Activated CD8-positive, alpha-beta memory T cell treated with anti-CD3 and anti-CD28 coated beads for 36 hours (primary cell): ENCODE data around the gene ABLIM3. TPM values are rescaled to one million over a fixed set of nuclear protein-coding genes. Genes with fewer than 3 reads are reported as not detected.

Experiments used
- CTCF ChIA-PET: fragments of 350-600 bp; sonication (Branson Sonifier 250); formaldehyde crosslinking; loops from one replicate; lab custom pipeline; 2021; ENCODE audit warnings: antibody characterized with exemption; lab: Charles Lee
- POLR2A ChIA-PET: fragments of 350-600 bp; sonication (Branson Sonifier 250); formaldehyde crosslinking; loops from one replicate; lab custom pipeline; 2021; ENCODE audit warnings: antibody characterized with exemption; lab: Charles Lee
- total RNA-seq, 2 experiments: library from RNA; stranded (reverse); gene quantifications; one replicate each; pipeline ENCODE4 v1.2.3, GENCODE V29; 2021

Gene ABLIM3
- total RNA-seq, 2 experiments from 2014 or later: not detected

DNA sequence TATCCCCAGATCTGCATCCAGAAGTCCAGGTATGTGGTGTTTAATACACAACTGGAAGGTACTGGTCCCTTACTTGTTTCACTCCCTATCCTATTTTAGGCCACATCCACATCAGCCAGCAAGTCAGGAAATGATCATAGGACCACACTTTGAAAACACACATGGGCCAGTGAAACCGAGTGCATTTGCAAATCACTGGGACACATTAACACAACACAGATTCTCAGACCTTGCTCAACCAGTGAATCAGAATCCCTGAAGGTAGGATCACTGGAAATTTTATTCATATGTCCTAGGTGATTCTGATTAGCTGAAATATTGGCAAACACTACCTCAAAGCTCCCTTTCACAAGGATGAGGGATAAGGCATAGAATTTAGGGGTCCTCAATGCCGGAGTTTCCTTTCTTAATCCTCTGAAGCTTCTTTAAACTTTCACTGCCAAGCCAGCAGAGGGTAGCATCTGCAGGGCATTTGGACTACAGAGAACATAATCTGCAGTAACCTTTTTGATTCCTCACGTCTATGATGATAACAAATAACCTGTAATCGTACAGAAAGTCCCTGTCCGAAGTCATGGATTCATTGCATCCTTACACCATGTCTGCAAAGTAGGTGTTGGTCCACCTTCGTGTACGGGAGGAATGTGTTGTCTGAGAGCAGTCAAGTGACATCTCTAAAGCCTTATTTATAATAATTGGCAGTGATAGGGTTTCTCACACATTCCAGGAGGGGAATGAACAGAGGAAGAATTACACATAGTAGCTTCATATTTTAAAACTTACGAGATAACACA, 11.0 kb upstream of the ABLIM3 start:
- ChIA-PET POLR2A (no interaction called here), CTCF (interaction anchor here (1.6 kb wide), 1 partner anchor 11 kb away, joined by 7 read pairs; the partner anchor contains the start of gene ABLIM3)

GRCh38 chr5:149132474-149132873, 8.8 kb upstream of the ABLIM3 start:
- POLR2A ChIA-PET: no interaction called here
- CTCF ChIA-PET: no interaction called here

DNA sequence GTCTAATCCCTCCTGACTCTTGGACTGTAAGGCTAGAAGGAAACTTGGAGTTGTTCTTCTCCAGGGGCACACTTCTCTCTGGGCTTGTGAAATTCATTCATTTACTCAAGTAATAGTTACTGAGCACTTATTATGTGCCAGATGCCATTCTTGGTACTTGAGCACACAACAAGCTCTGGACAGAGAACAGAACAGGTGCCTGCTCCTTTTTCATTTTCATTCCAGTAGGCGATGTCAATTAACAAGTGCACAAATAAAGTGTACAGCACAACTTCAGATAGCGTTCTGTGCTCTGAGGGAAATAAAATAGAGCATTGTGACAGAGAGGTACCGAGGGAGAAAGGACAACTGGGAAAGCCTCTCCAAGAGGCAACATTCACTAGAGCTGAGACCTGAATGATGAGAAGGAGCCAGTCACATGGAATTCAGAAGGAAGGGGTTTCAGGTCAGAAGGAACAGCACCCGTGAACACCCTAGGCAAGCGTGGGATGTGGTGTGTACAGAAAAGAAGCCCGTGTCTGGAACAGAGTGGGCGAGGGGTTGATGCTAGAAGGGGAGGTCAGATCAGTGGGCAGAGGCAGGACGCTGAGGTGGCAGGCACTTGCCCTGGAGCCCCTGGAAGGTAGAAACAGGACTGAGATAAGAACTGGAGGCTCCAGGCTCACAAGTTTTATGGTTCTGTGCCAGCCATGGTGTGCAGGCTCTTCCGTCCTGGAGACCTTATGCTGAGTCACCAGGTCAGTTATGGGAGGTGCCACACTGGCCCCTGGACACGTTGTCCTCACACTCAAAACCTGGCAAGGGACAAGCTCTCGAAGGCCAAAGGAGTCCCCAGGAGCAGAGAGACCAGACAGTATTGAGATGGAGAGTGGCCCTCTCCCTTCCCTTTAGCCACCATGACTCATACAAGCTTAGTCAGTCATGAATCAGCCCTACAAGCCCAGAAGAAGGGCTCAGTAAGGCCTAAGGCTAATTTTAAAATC, 7.2 kb upstream of the ABLIM3 start:
- POLR2A ChIA-PET: no interaction called here
- CTCF ChIA-PET: no interaction called here

- ChIA-PET POLR2A (no interaction called here), CTCF (no interaction called here)
Observed at GRCh38 chr5:149134778-149135500, 6.4 kb upstream of the ABLIM3 start.

GRCh38 chr5:149135536-149136201, 5.6 kb upstream of the ABLIM3 start:
- CTCF ChIA-PET: no interaction called here

GRCh38 chr5:149138182-149138923, 2.9 kb upstream of the ABLIM3 start:
- ChIA-PET POLR2A (no interaction called here), CTCF (interaction anchor here (0.6 to 1.5 kb wide), 2 partner anchors 131 to 434 kb away, joined by 4 to 5 read pairs; no protein-coding TSS in a partner anchor)

More at GRCh38 chr5:149135536-149136201, 5.6 kb upstream of the ABLIM3 start:
- POLR2A ChIA-PET: no interaction called here

GRCh38 chr5:149140197-149141002, 893 bp upstream of the ABLIM3 start:
- ChIA-PET POLR2A (no interaction called here), CTCF (interaction anchor here (0.8 to 2.3 kb wide), 6 partner anchors 10 to 129 kb away, joined by 3 to 14 read pairs (median 6); no protein-coding TSS in a partner anchor)

- ChIA-PET POLR2A (no interaction called here), CTCF (interaction anchor here (0.6 to 2.3 kb wide), 14 partner anchors 12 to 414 kb away, joined by 3 to 14 read pairs (median 4); no protein-coding TSS in a partner anchor)
Observed at GRCh38 chr5:149141957-149142851, 911 bp downstream of the ABLIM3 start.

DNA sequence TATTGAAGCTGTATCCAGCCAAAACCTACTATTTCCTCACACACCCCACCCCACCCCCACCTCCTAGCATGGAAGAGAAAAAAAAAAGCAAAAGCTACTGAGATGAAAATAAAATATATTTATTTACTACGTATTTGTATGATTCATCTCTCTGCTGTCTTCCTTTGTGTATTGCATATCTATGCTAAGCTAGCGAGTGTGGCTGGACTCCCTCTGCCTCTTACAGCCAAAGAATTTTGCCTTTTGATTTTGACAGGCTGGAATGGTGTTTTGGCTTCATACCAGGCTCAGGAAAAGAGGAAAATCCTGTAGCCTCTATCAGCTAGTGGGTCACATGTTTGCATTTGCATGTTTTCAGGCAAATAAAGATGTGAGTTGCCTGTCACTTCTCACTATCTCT, 2.2 kb downstream of the ABLIM3 start:
- CTCF ChIA-PET: no interaction called here
- POLR2A ChIA-PET: interaction anchor here (0.6 kb wide), 1 partner anchor 203 kb away, joined by 6 read pairs; no protein-coding TSS in a partner anchor

DNA sequence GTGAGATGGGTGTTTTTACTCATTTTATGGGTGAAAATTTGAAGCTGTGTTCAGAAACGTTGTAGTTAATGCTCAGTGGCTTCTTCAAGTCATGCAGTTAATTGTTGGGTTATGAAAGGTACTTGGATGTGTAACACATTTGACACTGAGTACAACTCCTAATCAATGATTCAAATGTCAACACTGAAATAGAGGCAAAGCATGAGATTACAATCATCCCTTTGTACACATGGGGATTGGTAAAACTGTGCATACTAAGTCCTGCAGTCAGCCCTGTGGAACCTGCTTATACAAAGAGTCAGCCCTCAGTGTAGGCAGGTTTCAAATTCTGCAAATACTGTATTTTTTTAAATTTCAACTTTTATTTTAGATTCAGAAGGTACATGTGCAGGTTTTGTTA, 3.3 kb downstream of the ABLIM3 start:
- ChIA-PET CTCF (no interaction called here), POLR2A (no interaction called here)

GRCh38 chr5:149145138-149145537, 3.8 kb downstream of the ABLIM3 start:
- POLR2A ChIA-PET: no interaction called here

DNA sequence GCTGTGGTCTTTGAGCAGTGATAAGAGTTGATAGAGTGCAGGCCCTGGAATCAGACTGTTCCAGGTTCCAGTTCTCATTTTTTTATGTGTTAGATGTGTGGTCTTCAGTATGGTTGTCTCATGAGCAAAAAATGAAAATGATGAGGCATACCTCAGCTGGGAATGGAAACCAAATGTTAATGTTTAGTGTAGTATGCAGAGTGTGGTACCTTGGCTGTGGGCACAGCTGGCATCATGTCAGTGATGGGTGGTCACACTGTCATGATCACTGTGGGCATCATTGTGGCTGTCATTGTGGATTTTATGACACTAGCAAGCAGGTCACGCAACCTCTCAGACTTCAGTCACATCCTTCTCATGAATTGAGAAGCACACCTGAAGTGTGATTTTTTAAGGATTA, 6.4 kb downstream of the ABLIM3 start:
- CTCF ChIA-PET: no interaction called here
- POLR2A ChIA-PET: no interaction called here

More at GRCh38 chr5:149145138-149145537, 3.8 kb downstream of the ABLIM3 start:
- CTCF ChIA-PET: no interaction called here

DNA sequence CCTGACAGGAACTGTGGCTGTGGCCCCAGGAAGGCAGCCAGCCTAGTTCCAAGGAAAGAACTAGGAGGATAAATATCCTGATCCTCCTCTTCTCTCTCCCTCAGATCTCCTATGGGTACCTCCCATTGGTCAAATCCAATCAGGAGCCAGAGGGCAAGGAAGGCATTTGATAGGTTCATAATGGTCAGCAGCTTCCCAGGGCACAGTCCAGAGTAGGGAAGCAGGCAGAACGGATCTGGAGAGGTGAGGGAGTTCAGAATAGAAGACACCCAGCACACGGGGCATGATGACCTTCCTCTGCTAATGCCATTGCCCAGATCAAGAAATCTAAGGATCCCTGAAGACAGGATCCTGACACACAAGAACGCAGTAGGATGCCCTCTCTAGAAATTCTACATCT, 8.6 kb downstream of the ABLIM3 start:
- ChIA-PET CTCF (no interaction called here), POLR2A (no interaction called here)

GRCh38 chr5:149150457-149150856, 9.2 kb downstream of the ABLIM3 start:
- CTCF ChIA-PET: no interaction called here
- POLR2A ChIA-PET: no interaction called here

GRCh38 chr5:149151717-149152116, 10.4 kb downstream of the ABLIM3 start:
- POLR2A ChIA-PET: no interaction called here

DNA sequence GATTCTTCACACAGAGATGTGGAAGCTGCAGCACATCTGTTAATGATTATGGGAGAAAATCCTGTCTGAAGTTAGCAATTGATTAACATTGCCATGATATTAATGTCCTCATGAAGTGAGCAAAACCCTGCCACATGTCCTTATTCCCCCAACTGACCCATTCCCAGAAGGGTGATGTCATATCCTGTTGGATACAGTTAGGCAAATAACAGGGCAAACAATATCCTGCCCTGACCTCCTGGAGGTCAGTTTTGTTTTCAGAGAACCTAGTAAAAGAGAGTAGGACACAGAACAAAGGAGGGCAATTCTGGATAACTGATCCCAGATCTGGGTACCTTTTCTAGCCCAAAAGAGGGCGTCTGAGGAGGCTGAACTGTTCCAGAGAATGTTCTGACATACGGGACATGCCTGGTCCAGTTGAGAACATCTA, 11.0 kb downstream of the ABLIM3 start:
- CTCF ChIA-PET: no interaction called here
- POLR2A ChIA-PET: no interaction called here

More at GRCh38 chr5:149151717-149152116, 10.4 kb downstream of the ABLIM3 start:
- CTCF ChIA-PET: no interaction called here
